Measurements from ENCODE around the gene LRRN2.

The LRRN2 gene

DNA sequence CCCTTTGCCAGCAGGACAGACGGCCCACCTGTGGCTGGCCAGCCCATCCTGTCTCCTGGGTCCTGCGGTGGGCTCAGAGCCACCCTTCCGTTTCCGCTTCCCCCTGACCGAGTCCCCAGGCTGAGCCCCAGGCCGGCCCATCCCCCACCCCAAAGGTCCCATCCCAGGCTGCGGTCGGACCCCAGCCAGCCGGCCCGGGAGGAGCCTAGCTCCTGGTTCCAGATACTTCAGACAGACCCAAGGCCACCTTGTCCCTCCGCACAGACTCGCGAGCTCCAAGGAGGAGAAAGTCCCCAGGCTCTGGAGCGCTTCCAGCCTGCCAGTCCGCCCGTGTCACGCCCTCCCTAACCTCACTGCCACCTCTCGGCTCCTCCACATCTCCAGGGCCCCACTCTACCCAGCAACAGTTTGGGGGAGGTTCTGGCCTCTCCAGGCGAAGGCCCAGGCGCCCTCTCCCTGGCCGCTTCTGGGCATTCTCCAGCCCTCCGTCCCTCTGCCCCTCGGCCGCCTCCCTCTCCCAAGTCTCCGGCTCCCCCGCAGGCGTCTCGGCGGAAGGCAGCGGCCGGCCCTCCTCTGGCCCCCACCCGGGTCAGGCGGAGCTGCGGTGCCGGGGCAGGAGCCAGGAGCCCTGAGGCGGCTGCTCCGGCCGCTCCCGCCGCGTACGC is 835 bp downstream of the LRRN2 start:
- POLR2A ChIA-PET = interaction anchor here (1.1 to 1.4 kb wide), 3 partner anchors 11 to 178 kb away, joined by 3 to 4 read pairs (median 3); no protein-coding TSS in a partner anchor
- peak; percentile 60 for DNase-seq (ENCODE audit: extremely low spot score)
- CTCF ChIA-PET = no interaction called here
- TF ChIP-seq LEF1 (IDR thresholded peaks at IDR 0.05; ENCODE audit: borderline replicate concordance) (no peak), L3MBTL2 (conservative IDR thresholded peaks at IDR 0.05) (no peak), HDGF (IDR thresholded peaks at IDR 0.05; ENCODE audit: borderline replicate concordance) (no peak), TARDBP (IDR thresholded peaks at IDR 0.05) (no peak), FOXM1 (IDR thresholded peaks at IDR 0.05; ENCODE audit: borderline replicate concordance) (no peak), ARNT (IDR thresholded peaks at IDR 0.05) (no peak), CTBP1 (IDR thresholded peaks at IDR 0.05; ENCODE audit: borderline replicate concordance) (no peak), SP1 (IDR thresholded peaks at IDR 0.05) (no peak)

DNA sequence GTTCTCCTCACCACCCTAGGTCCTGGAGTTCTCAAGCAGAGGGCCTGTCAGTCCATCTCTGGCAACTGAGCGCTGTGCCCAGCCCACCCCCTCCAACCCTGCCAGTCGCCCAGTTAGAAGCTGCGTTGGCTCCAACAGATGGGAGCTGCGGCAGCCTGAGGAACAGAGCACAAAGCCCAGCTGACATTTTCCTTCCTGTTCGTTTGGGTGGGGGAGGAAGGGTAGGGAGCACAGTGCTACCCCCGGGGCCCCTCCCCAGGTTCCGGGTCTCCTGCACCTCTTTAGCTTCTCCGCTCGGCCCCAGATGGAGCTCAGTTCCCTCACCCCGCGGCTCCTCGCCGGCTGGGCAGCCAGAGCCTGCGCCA is 1.4 kb downstream of the LRRN2 start:
- POLR2A ChIA-PET = interaction anchor here (1.1 to 1.4 kb wide), 2 partner anchors 21 to 177 kb away, joined by 3 read pairs; no protein-coding TSS in a partner anchor
- TF ChIP-seq FOXK2 (IDR thresholded peaks at IDR 0.05) = no peak
- TF ChIP-seq NFRKB (IDR thresholded peaks at IDR 0.05) = no peak
- no peak for TF ChIP-seq FOXA1 (IDR thresholded peaks at IDR 0.05)
- TF ChIP-seq SUZ12 (IDR thresholded peaks at IDR 0.05) = no peak
- TF ChIP-seq BHLHE40 (IDR thresholded peaks at IDR 0.05; ENCODE audit: borderline replicate concordance) = no peak
- no peak for TF ChIP-seq L3MBTL2 (conservative IDR thresholded peaks at IDR 0.05)
- TF ChIP-seq ELF4 (IDR thresholded peaks at IDR 0.05) = no peak
- TF ChIP-seq, protein P1, sequence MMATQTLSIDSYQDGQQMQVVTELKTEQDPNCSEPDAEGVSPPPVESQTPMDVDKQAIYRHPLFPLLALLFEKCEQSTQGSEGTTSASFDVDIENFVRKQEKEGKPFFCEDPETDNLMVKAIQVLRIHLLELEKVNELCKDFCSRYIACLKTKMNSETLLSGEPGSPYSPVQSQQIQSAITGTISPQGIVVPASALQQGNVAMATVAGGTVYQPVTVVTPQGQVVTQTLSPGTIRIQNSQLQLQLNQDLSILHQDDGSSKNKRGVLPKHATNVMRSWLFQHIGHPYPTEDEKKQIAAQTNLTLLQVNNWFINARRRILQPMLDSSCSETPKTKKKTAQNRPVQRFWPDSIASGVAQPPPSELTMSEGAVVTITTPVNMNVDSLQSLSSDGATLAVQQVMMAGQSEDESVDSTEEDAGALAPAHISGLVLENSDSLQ (IDR thresholded peaks at IDR 0.05) = no peak
- no peak for TF ChIP-seq FOXM1 (IDR thresholded peaks at IDR 0.05; ENCODE audit: borderline replicate concordance)
- no peak for TF ChIP-seq ZNF384 (IDR thresholded peaks at IDR 0.05)
- TF ChIP-seq ARNT (IDR thresholded peaks at IDR 0.05) = no peak
- no peak for TF ChIP-seq SP1 (IDR thresholded peaks at IDR 0.05)
- TF ChIP-seq CTBP1 (IDR thresholded peaks at IDR 0.05; ENCODE audit: borderline replicate concordance) = no peak
- no peak for TF ChIP-seq HDGF (IDR thresholded peaks at IDR 0.05; ENCODE audit: borderline replicate concordance)
- TF ChIP-seq TARDBP (IDR thresholded peaks at IDR 0.05) = no peak
- no peak for TF ChIP-seq LEF1 (IDR thresholded peaks at IDR 0.05; ENCODE audit: borderline replicate concordance)
- no peak for DNase-seq (ENCODE audit: extremely low spot score)
- CTCF ChIA-PET = no interaction called here

DNA sequence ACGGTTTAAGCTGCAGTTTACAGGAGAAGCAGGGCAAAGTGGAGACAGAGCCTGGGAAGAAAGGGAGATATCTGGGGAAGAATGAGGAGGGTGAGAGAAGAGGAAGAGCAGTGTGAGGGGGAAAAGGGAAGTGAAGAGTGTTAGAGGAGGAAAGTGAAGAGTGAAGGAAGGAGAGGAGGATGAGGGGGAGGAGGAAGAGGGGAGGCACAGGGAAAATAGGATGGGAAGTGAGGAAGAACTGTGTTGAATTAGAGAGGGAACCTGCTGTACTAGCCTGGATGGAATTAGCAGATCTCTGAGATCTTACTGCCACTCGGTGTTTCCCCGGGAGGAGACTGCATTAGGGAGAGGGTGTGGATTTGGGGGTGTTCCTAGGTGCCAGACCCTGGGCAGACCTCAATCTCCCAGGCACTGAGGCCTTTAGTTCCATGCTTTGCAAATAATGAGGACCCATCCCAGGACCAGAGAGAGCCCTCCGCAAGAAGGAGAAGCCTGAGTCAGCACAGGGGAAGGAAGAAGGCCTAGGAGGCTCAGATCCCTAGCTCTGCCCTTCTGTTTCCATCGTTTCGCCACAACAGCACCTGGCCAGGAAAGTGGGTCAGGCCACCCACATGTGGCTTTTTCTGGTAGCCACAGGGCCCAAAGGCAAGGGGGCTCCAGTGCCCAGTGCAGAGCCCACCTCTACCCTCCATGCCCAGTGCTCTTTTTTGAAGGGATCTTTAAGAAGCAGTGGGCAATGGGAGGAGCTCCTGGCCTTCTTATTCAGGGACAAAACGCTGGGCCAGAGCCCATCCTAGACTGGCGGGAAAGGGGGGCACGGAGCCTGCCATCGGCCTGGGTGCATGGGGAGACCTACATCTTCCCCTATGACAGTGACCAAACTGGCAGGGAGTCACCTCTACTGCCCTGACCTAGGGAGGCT is 2.0 kb downstream of the LRRN2 start:
- TF ChIP-seq LEF1 (IDR thresholded peaks at IDR 0.05; ENCODE audit: borderline replicate concordance) (no peak), FOXM1 (IDR thresholded peaks at IDR 0.05; ENCODE audit: borderline replicate concordance) (no peak), FOXA1 (IDR thresholded peaks at IDR 0.05) (no peak), HDGF (IDR thresholded peaks at IDR 0.05; ENCODE audit: borderline replicate concordance) (no peak), L3MBTL2 (conservative IDR thresholded peaks at IDR 0.05) (no peak), CTBP1 (IDR thresholded peaks at IDR 0.05; ENCODE audit: borderline replicate concordance) (no peak), ARNT (IDR thresholded peaks at IDR 0.05) (no peak), FOXK2 (IDR thresholded peaks at IDR 0.05) (no peak), NFRKB (IDR thresholded peaks at IDR 0.05) (no peak), TARDBP (IDR thresholded peaks at IDR 0.05) (no peak), BHLHE40 (IDR thresholded peaks at IDR 0.05; ENCODE audit: borderline replicate concordance) (no peak), SP1 (IDR thresholded peaks at IDR 0.05) (no peak), ELF4 (IDR thresholded peaks at IDR 0.05) (no peak), ZNF384 (IDR thresholded peaks at IDR 0.05) (no peak), SUZ12 (IDR thresholded peaks at IDR 0.05) (no peak)
- TF ChIP-seq, protein P1 (IDR thresholded peaks at IDR 0.05) = no peak
- no peak for DNase-seq (ENCODE audit: extremely low spot score)
- ChIA-PET POLR2A (interaction anchor here (1.4 kb wide), 1 partner anchor 176 kb away, joined by 3 read pairs; no protein-coding TSS in a partner anchor), CTCF (interaction anchor here (1.0 kb wide), 1 partner anchor 63 kb away, joined by 4 read pairs; no protein-coding TSS in a partner anchor)

DNA sequence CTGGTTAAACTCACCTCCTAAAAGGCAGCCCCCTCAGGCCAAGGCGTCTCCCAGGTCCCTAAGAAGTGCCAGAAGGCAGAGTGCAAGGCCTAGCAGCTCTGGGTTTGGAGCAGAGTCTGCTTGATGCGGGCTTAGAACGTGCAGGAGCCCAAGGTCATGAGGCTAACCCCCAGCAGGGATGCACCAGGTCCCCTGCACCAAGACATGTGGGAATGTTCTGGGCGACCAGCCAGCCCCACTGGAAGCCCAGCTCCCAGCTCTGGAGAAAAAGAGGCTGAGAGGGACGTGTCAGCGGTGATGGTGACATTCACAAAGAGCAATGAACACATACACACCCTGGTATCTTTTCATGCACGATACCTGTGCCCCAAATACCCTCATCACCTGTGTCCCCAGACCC is 5.1 kb downstream of the LRRN2 start:
- CTCF ChIA-PET = no interaction called here
- DNase-seq (ENCODE audit: extremely low spot score) = no peak
- TF ChIP-seq CTBP1 (IDR thresholded peaks at IDR 0.05; ENCODE audit: borderline replicate concordance) (no peak), LEF1 (IDR thresholded peaks at IDR 0.05; ENCODE audit: borderline replicate concordance) (no peak), FOXM1 (IDR thresholded peaks at IDR 0.05; ENCODE audit: borderline replicate concordance) (no peak), NFRKB (IDR thresholded peaks at IDR 0.05) (no peak)
- POLR2A ChIA-PET = no interaction called here

DNA sequence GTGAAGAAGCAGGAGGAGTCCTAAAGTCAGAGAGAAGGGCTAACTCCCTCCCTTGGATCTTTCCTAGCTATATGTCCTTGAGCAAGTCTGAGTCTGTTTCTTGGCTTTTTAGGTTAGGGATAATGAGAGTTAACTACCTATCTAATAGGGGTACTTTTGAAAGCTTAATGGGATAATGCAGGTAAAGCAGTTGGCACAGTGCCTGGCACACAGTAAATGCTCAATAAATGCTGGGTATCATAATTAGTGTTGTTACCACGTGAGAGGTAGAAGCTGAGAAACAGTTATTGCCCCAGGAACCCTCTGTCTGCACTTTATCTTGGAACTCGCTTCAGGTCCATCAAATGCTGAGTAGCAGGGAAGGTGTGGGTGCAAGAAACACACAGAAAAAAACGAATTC is 5.5 kb downstream of the LRRN2 start:
- TF ChIP-seq FOXA1 (IDR thresholded peaks at IDR 0.05) = no peak
- no peak for TF ChIP-seq ZNF384 (IDR thresholded peaks at IDR 0.05)
- TF ChIP-seq SUZ12 (IDR thresholded peaks at IDR 0.05) = no peak
- TF ChIP-seq, protein P1 (IDR thresholded peaks at IDR 0.05) = no peak
- no peak for TF ChIP-seq ELF4 (IDR thresholded peaks at IDR 0.05)
- no peak for TF ChIP-seq SP1 (IDR thresholded peaks at IDR 0.05)
- TF ChIP-seq NFRKB (IDR thresholded peaks at IDR 0.05) = no peak
- TF ChIP-seq BHLHE40 (IDR thresholded peaks at IDR 0.05; ENCODE audit: borderline replicate concordance) = no peak
- no peak for TF ChIP-seq LEF1 (IDR thresholded peaks at IDR 0.05; ENCODE audit: borderline replicate concordance)
- no peak for TF ChIP-seq ARNT (IDR thresholded peaks at IDR 0.05)
- TF ChIP-seq FOXK2 (IDR thresholded peaks at IDR 0.05) = no peak
- no peak for TF ChIP-seq HDGF (IDR thresholded peaks at IDR 0.05; ENCODE audit: borderline replicate concordance)
- TF ChIP-seq CTBP1 (IDR thresholded peaks at IDR 0.05; ENCODE audit: borderline replicate concordance) = no peak
- no peak for TF ChIP-seq FOXM1 (IDR thresholded peaks at IDR 0.05; ENCODE audit: borderline replicate concordance)
- TF ChIP-seq L3MBTL2 (conservative IDR thresholded peaks at IDR 0.05) = no peak
- TF ChIP-seq TARDBP (IDR thresholded peaks at IDR 0.05) = no peak
- ChIA-PET POLR2A (no interaction called here), CTCF (no interaction called here)
- DNase-seq (ENCODE audit: extremely low spot score) = no peak
